Measurements from ENCODE around the gene CTAG1A. TPM values are rescaled to one million over a fixed set of nuclear protein-coding genes. Genes with fewer than 3 reads are reported as not detected.
"Not testable (repeated sequence)": the region's sequence is repeated elsewhere in the genome, so short reads cannot be mapped to it uniquely, and the experiment has no call there.

CTAG1A gene
- total and polyA plus RNA-seq, 2 donors: not detected

DNA sequence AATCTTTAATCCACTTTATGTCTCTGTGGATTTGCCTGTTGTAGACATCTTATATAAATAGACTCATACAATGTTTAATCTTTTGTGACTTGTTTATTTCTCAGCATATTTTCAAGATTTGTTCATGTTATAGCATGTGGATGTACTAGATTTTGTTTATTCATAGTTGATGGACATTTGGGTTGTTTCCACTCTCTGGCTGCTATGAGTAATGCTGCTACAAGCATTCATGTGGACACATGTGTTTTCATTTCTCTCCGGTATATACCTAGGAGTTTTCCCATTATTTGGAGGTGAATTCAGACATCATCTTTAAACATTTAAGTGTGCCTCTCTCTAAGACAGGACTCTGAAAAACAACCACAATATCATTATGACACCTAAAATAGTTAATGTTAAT lies 35.2 kb upstream of the CTAG1A start:
- peaks cover 5% of the 10 kb centered on the region for H3K36me3 ChIP-seq (ENCODE audit: insufficient read depth)
- H3K4me1 ChIP-seq (ENCODE audit: insufficient read depth): no peaks in the 10 kb centered on the region
- no peak overlapping the region for H3K4me3 ChIP-seq (ENCODE audit: low read depth, low read length)
- WGBS: 42% methylated on average over 1 of the region's 1 CpG
- DNase-seq (ENCODE audit: extremely low spot score): no peak
- H3K27ac ChIP-seq (ENCODE audit: low read depth): no peak overlapping the region

- DNase-seq (ENCODE audit: extremely low spot score); H3K36me3 ChIP-seq (ENCODE audit: insufficient read depth); H3K4me3 ChIP-seq (ENCODE audit: low read depth, low read length); H3K27ac ChIP-seq (ENCODE audit: low read depth); H3K4me1 ChIP-seq (ENCODE audit: insufficient read depth): not testable (repeated sequence)
- WGBS: 91% methylated on average over 9 of the region's 18 CpGs
These were observed 32.7 kb upstream of the CTAG1A start for GRCh38 chrX:154552112-154552806.

GRCh38 chrX:154558060-154558690 lies 26.8 kb upstream of the CTAG1A start:
- not testable (repeated sequence) for H3K4me1 ChIP-seq (ENCODE audit: insufficient read depth); H3K36me3 ChIP-seq (ENCODE audit: insufficient read depth); DNase-seq (ENCODE audit: extremely low spot score); H3K4me3 ChIP-seq (ENCODE audit: low read depth, low read length); H3K27ac ChIP-seq (ENCODE audit: low read depth)
- 92% methylated on average over 5 of the region's 24 CpGs for WGBS

DNA sequence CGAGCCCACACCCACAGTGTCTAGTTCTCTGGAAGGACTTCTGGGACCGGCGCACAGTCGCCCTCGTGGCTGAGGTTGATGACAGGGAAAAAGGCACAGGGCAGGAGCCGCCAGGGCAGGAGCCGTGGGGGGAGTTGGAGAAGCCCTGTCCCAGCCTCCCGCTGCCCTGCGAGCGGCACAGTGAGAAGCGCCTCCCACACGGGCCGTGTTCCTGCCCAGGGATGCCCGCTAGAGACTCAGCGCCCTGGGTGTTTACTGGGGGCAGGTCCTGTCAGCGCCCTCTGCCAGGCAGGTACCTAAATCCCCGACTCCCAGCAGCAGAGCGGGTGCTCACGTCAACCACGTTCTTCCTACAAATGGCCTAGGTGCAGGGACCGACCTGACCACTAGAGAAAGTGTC lies 26.0 kb upstream of the CTAG1A start:
- WGBS: 96% methylated on average over 9 of the region's 21 CpGs
- not testable (repeated sequence) for H3K36me3 ChIP-seq (ENCODE audit: insufficient read depth); H3K27ac ChIP-seq (ENCODE audit: low read depth); H3K4me3 ChIP-seq (ENCODE audit: low read depth, low read length); DNase-seq (ENCODE audit: extremely low spot score); H3K4me1 ChIP-seq (ENCODE audit: insufficient read depth)

DNA sequence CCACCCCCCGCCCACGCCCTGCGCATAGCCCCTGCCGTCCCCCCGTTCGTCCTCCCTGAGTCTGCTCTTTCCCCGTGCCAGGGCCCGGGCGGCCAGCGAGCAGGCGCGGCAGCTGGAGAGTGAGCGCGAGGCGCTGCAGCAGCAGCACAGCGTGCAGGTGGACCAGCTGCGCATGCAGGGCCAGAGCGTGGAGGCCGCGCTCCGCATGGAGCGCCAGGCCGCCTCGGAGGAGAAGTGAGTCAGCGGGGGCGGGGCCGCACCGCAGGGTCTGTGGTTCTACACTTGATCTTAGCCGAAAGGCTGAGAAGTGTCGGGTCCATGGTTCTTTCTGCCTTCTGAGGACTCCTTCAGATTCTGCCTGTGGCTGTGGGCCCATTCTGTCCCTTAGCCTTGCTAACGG lies 24.6 kb upstream of the CTAG1A start:
- not testable (repeated sequence) for DNase-seq (ENCODE audit: extremely low spot score); H3K36me3 ChIP-seq (ENCODE audit: insufficient read depth); H3K27ac ChIP-seq (ENCODE audit: low read depth); H3K4me3 ChIP-seq (ENCODE audit: low read depth, low read length); H3K4me1 ChIP-seq (ENCODE audit: insufficient read depth)
- 66% methylated on average over 12 of the region's 31 CpGs for WGBS

DNA sequence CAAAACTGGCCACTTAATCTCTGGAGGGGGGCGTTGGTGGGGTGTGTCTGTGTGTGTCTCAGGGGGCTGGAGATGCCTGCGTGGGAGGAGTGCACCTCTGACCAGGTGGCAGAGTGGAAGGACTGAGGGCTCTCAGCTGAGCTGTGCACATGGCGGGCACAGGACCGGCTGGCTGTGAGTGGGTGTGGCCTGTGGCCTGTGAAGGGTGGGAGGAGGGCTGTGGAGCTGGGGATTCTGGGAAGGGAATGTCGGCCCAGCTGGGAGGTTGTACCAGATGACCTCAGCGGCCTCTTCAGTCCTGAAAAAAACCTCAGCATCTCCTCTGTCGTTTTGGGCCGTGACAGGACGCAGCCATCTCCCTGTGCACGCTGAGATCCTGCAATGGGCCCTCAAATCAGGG lies 22.6 kb upstream of the CTAG1A start:
- not testable (repeated sequence) for H3K36me3 ChIP-seq (ENCODE audit: insufficient read depth); H3K4me3 ChIP-seq (ENCODE audit: low read depth, low read length); H3K27ac ChIP-seq (ENCODE audit: low read depth); DNase-seq (ENCODE audit: extremely low spot score); H3K4me1 ChIP-seq (ENCODE audit: insufficient read depth)
- WGBS: no CpG with 5 or more reads among the region's 10 CpGs

DNA sequence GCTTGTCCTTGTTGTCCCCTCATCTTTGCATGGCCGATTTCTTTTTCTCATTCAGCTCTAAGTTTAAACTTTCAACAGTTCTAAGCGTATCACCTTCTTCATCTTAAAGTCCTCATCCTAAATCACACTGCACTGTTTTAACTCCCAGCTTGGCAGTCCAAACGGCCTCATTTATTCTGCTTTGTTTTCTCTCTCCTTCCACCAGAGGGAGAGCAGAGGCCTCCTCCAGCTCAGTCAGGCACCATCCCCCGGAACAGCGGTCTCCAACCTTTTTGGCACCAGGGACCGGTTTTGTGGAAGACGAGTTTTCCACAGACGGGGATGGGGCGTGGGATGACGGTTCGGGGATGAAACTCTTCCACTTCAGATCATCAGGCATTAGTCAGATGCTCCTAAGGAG lies 14.6 kb upstream of the CTAG1A start:
- not testable (repeated sequence) for DNase-seq (ENCODE audit: extremely low spot score); H3K27ac ChIP-seq (ENCODE audit: low read depth); H3K4me3 ChIP-seq (ENCODE audit: low read depth, low read length); H3K4me1 ChIP-seq (ENCODE audit: insufficient read depth); H3K36me3 ChIP-seq (ENCODE audit: insufficient read depth)
- no CpG with 5 or more reads among the region's 11 CpGs for WGBS

DNA sequence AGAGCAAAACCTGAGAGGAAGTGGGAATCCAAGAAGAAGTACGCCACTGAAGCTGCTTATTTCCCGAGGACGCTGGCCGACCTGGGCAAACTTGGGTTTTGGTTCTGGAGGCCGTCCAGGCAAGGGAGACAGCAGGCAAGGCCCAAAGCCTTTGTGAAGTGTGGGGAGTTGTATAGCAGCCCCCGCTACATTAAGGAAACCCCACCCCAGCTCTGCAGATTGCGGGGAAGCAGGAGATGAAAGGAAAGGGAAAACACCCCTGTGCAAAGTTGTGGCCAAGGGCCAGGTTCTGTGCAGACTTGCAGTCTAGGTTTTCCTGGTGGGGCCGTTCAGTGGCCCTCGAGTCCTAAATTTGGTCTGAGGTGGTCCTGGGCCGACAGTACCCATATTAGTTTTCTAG lies 11.9 kb upstream of the CTAG1A start:
- not testable (repeated sequence) for H3K4me1 ChIP-seq (ENCODE audit: insufficient read depth); DNase-seq (ENCODE audit: extremely low spot score); H3K4me3 ChIP-seq (ENCODE audit: low read depth, low read length); H3K27ac ChIP-seq (ENCODE audit: low read depth); H3K36me3 ChIP-seq (ENCODE audit: insufficient read depth)
- WGBS: no CpG with 5 or more reads among the region's 10 CpGs

- not testable (repeated sequence) for DNase-seq (ENCODE audit: extremely low spot score); H3K4me3 ChIP-seq (ENCODE audit: low read depth, low read length); H3K36me3 ChIP-seq (ENCODE audit: insufficient read depth); H3K4me1 ChIP-seq (ENCODE audit: insufficient read depth); H3K27ac ChIP-seq (ENCODE audit: low read depth)
- WGBS: no CpG with 5 or more reads among the region's 5 CpGs
These were observed 9.9 kb upstream of the CTAG1A start for GRCh38 chrX:154575076-154575475.

GRCh38 chrX:154582994-154583393 lies 1.9 kb upstream of the CTAG1A start:
- H3K4me3 ChIP-seq (ENCODE audit: low read depth, low read length); H3K36me3 ChIP-seq (ENCODE audit: insufficient read depth); H3K27ac ChIP-seq (ENCODE audit: low read depth); DNase-seq (ENCODE audit: extremely low spot score); H3K4me1 ChIP-seq (ENCODE audit: insufficient read depth): not testable (repeated sequence)
- WGBS: no CpG with 5 or more reads among the region's 8 CpGs

DNA sequence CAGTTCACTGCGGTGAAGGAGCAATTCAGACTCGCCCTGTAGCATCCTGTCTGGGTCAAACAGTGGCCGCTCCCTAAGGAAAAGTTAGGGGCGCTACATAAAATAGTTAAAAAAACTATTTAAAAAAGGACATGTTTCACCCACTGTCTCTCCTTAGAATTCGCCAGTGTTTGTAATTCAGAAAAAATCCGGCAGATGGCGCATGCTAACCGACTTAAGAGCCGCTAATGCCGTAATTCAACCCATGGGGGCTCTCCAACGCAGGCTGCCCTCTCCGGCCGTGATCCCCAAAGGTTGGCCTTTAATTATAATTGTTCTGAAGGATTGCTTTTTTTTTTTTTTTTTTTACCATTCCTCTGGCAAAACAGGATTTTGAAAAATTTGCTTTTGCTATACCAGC lies 5.5 kb downstream of the CTAG1A start:
- not testable (repeated sequence) for H3K4me1 ChIP-seq (ENCODE audit: insufficient read depth); H3K36me3 ChIP-seq (ENCODE audit: insufficient read depth); H3K4me3 ChIP-seq (ENCODE audit: low read depth, low read length); H3K27ac ChIP-seq (ENCODE audit: low read depth); DNase-seq (ENCODE audit: extremely low spot score)
- WGBS: no CpG with 5 or more reads among the region's 13 CpGs

DNA sequence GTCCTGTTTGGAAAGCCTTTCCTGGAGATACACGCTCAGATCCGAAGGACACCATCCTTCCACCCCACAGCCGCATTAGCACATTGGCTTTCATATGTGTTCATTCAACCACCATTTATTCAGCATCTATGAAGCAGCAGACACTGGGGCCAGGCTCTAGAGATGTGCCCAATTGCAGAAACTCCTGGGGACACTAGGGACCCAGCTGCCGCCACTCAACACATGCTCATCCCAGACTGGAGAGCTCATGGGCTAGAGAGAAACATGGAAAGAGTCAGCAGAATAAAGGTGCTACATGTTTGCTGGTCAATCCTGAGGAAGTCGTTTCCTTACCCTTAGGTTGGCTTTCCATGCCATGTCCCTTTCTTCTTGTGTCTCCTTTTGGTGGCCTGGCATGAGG lies 7.6 kb downstream of the CTAG1A start:
- H3K4me3 ChIP-seq (ENCODE audit: low read depth, low read length): no peak overlapping the region
- WGBS: 91% methylated on average over 5 of the region's 5 CpGs
- H3K4me1 ChIP-seq (ENCODE audit: insufficient read depth): no peaks in the 10 kb centered on the region
- no peaks in the 10 kb centered on the region for H3K36me3 ChIP-seq (ENCODE audit: insufficient read depth)
- DNase-seq (ENCODE audit: extremely low spot score): no peak
- H3K27ac ChIP-seq (ENCODE audit: low read depth): no peak overlapping the region

GRCh38 chrX:154593201-154593600 lies 8.3 kb downstream of the CTAG1A start:
- Histone ChIP-seq H3K36me3 (ENCODE audit: insufficient read depth) (no peaks in the 10 kb centered on the region), H3K27ac (ENCODE audit: low read depth) (no peak overlapping the region), H3K4me1 (ENCODE audit: insufficient read depth) (no peaks in the 10 kb centered on the region), H3K4me3 (ENCODE audit: low read depth, low read length) (no peak overlapping the region)
- no peak for DNase-seq (ENCODE audit: extremely low spot score)
- 88% methylated on average over 5 of the region's 5 CpGs for WGBS

- 90% methylated on average over 4 of the region's 4 CpGs for WGBS
- DNase-seq (ENCODE audit: extremely low spot score): no peak
These were observed 9.6 kb downstream of the CTAG1A start for GRCh38 chrX:154594491-154594890.

More at GRCh38 chrX:154594491-154594890, 9.6 kb downstream of the CTAG1A start:
- no peak overlapping the region for H3K27ac ChIP-seq (ENCODE audit: low read depth)
- no peaks in the 10 kb centered on the region for H3K4me1 ChIP-seq (ENCODE audit: insufficient read depth)
- no peaks in the 10 kb centered on the region for H3K36me3 ChIP-seq (ENCODE audit: insufficient read depth)
- no peak overlapping the region for H3K4me3 ChIP-seq (ENCODE audit: low read depth, low read length)

Measured in urinary bladder (tissue), 4 donors.